Measurements from ENCODE around the gene SLC7A10. TPM values are rescaled to one million over a fixed set of nuclear protein-coding genes. Genes with fewer than 3 reads are reported as not detected.
"Not testable (repeated sequence)": the region's sequence is repeated elsewhere in the genome, so short reads cannot be mapped to it uniquely, and the experiment has no call there.

Gene SLC7A10
- total RNA-seq, 1 donor from 2014 or later = 5.4 TPM

DNA sequence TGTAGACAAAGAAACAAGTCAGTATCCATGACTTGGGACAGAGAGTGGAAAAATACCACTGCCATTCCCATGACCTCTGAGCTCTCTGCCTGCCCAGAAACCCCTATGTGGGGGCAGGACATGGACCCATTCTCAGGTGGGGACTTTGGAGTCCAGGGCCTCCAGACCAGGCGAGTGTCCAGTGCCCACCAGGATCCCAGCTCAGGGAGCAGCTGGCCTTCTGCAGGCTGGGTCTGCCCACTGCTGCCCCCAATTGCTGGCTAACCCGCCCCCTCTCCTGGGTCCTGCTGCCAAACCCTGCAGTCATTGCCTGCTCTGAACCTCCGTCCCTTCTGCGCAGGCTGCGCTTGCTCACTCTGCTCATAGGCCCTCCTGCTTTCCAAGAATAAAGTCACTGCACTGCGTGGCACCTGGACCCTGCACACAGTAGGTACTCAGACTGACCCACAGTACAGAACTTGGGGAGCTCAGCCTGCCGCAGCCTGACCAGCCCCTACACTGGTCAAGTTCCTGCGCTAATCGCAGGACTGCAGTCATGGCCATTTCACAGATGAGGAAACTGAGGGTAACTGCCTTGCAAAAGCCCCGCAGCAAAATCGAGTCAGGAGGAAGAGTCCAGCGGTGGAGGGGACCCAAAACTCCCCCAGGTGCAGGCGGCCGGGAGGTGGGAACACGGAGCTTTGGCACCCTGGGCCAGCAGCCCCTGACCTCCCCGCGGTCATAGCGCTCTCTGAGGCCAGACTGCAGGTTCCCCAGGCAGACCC, 774 bp downstream of the SLC7A10 start:
- H3K4me3 ChIP-seq = no peak overlapping the region
- H3K9me3 ChIP-seq = peaks cover 9% of the 10 kb centered on the region
- intact Hi-C loops (cut with DNase I) = no loop called here
- DNase-seq (ENCODE audit: extremely low spot score in 2 of 2) = no peak
- peaks cover 23% of the 10 kb centered on the region for H3K4me1 ChIP-seq
- H3K36me3 ChIP-seq = no peaks in the 10 kb centered on the region
- TF ChIP-seq POLR2AphosphoS5 (IDR thresholded peaks at IDR 0.05; ENCODE audit: insufficient read depth in 1 of 2, low read depth in 1 of 2) (no peak), POLR2A (IDR thresholded peaks at IDR 0.05) (no peak)
- TF ChIP-seq, protein P1, sequence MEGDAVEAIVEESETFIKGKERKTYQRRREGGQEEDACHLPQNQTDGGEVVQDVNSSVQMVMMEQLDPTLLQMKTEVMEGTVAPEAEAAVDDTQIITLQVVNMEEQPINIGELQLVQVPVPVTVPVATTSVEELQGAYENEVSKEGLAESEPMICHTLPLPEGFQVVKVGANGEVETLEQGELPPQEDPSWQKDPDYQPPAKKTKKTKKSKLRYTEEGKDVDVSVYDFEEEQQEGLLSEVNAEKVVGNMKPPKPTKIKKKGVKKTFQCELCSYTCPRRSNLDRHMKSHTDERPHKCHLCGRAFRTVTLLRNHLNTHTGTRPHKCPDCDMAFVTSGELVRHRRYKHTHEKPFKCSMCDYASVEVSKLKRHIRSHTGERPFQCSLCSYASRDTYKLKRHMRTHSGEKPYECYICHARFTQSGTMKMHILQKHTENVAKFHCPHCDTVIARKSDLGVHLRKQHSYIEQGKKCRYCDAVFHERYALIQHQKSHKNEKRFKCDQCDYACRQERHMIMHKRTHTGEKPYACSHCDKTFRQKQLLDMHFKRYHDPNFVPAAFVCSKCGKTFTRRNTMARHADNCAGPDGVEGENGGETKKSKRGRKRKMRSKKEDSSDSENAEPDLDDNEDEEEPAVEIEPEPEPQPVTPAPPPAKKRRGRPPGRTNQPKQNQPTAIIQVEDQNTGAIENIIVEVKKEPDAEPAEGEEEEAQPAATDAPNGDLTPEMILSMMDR (IDR thresholded peaks at IDR 0.05) = no peak
- no peak overlapping the region for H3K27ac ChIP-seq
- H3K27me3 ChIP-seq = peaks cover 30% of the 10 kb centered on the region

DNA sequence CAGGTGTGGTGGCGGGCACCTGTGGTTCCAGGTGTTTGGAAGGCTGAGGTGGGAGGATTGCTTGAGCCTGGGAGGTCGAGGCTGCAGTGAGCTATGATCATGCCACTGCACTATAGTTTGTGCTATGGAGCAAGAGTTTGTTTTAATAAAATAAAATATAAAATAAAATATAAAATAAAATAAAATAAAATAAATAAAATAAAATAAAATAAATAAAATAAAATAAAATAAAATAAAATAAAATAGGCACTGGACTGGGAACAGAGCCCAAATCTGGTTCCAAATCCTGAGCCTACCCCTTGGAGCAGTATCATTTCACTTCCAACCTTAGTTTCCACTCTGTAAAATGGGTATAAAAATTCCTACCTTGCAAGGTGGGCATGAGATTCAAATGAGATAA, 3.4 kb downstream of the SLC7A10 start:
- intact Hi-C loops (cut with DNase I) = not testable (repeated sequence)
- H3K27me3 ChIP-seq = peaks cover 28% of the 10 kb centered on the region

DNA sequence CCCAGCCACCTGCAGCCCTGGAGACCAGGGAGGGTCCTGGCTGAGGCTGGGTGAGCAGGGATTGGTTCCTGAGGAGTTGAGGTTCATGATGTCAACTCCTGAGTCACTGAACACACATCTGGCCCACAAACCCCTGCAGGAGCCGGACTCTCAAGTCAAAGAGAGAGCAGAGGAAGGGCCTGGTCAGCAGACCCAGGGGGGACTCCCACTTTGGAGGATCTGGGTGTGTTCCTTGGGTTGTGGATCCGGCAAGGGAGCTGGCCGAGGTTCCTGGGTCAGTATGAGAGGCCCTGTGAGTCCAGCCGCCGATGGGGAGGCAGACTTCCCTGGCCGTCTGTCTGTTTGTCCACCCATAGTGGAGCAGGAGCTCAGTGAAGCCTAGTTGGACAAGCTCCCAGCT, 4.0 kb downstream of the SLC7A10 start:
- TF ChIP-seq, protein P1 (IDR thresholded peaks at IDR 0.05) = no peak
- TF ChIP-seq POLR2A (IDR thresholded peaks at IDR 0.05) (no peak), POLR2AphosphoS5 (IDR thresholded peaks at IDR 0.05; ENCODE audit: insufficient read depth in 1 of 2, low read depth in 1 of 2) (no peak)
- Histone ChIP-seq H3K4me1 (peaks cover 19% of the 10 kb centered on the region), H3K4me3 (no peak overlapping the region), H3K9me3 (no peaks in the 10 kb centered on the region), H3K27ac (no peak overlapping the region), H3K36me3 (no peaks in the 10 kb centered on the region), H3K27me3 (peaks cover 22% of the 10 kb centered on the region)
- intact Hi-C loops (cut with DNase I) = no loop called here
- no peak for DNase-seq (ENCODE audit: extremely low spot score in 2 of 2)

More for the DNA sequence above, 3.4 kb downstream of the SLC7A10 start:
- not testable (repeated sequence) for H3K36me3 ChIP-seq; H3K9me3 ChIP-seq; DNase-seq (ENCODE audit: extremely low spot score in 2 of 2); H3K4me3 ChIP-seq; H3K27ac ChIP-seq
- peaks cover 23% of the 10 kb centered on the region for H3K4me1 ChIP-seq

DNA sequence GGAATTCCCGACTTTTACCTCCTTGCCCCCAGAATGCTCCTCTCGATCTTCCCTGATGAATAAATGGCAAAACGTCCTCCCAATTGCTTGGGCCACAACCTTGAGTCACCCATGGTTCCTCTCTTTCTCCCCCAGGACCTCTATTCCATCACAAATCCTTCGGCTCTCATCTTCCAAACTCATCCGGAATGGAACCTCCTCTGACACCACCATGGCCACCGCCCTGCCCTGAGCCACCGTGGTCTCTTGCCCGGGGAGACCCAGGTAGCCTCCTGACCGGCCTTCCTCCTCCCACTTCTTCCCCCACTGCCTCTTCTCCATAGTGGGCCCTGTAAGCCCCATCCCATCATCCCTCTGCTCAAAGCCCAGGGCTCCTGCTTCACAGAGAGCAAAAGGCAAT, 4.9 kb downstream of the SLC7A10 start:
- H3K4me3 ChIP-seq = no peak overlapping the region
- peaks cover 16% of the 10 kb centered on the region for H3K27me3 ChIP-seq
- H3K36me3 ChIP-seq = no peaks in the 10 kb centered on the region
- no peaks in the 10 kb centered on the region for H3K9me3 ChIP-seq
- intact Hi-C loops (cut with DNase I) = no loop called here
- no peak for DNase-seq (ENCODE audit: extremely low spot score in 2 of 2)
- peaks cover 10% of the 10 kb centered on the region for H3K4me1 ChIP-seq
- H3K27ac ChIP-seq = no peak overlapping the region
- TF ChIP-seq, protein P1 (IDR thresholded peaks at IDR 0.05) = no peak
- TF ChIP-seq POLR2AphosphoS5 (IDR thresholded peaks at IDR 0.05; ENCODE audit: insufficient read depth in 1 of 2, low read depth in 1 of 2) = no peak
- no peak for TF ChIP-seq POLR2A (IDR thresholded peaks at IDR 0.05)

DNA sequence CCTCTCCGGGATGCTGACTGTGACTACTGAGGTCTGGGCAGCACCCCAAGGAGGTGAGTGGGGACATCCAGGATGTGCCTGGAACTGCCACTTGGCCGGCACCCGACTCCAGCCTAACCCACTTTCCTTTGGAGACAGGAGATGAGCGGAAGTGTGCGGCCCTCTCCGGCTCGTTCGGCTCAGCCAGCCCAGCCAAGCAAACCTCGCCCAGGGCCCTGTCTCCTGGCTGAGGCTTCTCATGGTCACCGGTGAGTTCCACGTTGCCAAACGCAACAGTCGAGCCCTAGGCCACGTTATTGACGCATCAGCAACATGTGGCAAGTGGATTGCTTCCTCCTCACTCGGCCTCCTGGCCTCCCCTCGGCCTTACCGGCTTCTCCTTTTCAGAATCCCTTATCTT, 5.5 kb downstream of the SLC7A10 start:
- TF ChIP-seq, protein P1 (IDR thresholded peaks at IDR 0.05) = no peak
- TF ChIP-seq POLR2A (IDR thresholded peaks at IDR 0.05) = no peak
- no peak for TF ChIP-seq POLR2AphosphoS5 (IDR thresholded peaks at IDR 0.05; ENCODE audit: insufficient read depth in 1 of 2, low read depth in 1 of 2)
- Histone ChIP-seq H3K4me3 (no peak overlapping the region), H3K4me1 (peaks cover 4% of the 10 kb centered on the region), H3K27ac (no peak overlapping the region), H3K9me3 (no peaks in the 10 kb centered on the region), H3K27me3 (peaks cover 10% of the 10 kb centered on the region), H3K36me3 (no peaks in the 10 kb centered on the region)
- no peak for DNase-seq (ENCODE audit: extremely low spot score in 2 of 2)
- intact Hi-C loops (cut with DNase I) = no loop called here

Measured in vagina (tissue), 2 donors.